NK-92 treated with Interleukin-12 subunit alpha and Interleukin-12 subunit beta, amount 100 ng/mL, for 24 hours (cell line): Measurements from ENCODE around the gene TCF20.

ENCODE experiments used
- DNase-seq: peaks from one replicate; lab custom pipeline; 2025; lab: John Stamatoyannopoulos, UW

Gene TCF20

GRCh38 chr22:42261296-42261695 lies 9.2 kb downstream of the TCF20 start:
- DNase-seq: no peak

DNA sequence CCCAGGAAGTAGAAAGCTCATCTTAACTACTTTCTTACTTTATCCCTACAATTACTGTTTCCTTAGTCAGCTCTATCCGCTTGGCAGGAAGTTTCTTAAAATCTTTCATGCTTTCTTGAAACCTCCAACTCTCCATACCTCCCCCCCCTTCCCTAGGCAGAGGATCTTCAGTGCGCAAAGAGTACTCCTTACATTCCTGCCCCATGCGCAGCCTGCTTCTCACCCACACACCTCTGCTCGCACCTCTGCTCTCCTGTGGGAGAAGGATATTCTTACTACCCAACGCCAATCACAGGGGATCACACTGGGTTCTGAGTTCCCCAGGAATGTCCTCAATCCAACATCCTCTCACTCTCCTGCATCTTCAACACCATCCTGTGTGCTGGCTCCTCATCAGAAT lies 12.3 kb downstream of the TCF20 start:
- no peak for DNase-seq

DNA sequence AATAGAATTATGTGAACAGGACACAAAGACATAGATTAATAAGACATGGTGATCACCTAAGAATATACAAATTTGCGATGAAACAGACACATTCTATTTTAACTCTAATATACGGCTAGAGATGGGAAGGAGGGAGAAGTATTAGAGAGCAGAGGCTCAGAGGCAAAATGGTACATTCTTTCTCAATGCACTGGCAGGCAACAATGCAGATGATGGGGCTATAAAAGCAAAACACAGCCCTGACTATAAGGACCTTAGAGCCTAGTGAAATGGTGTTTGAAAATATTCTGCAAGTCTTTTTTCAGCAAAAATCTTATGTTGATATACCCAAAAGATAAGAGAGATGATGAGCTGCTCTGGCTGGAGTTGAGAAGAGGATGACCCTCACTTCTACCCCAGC lies 13.1 kb downstream of the TCF20 start:
- no peak for DNase-seq

DNA sequence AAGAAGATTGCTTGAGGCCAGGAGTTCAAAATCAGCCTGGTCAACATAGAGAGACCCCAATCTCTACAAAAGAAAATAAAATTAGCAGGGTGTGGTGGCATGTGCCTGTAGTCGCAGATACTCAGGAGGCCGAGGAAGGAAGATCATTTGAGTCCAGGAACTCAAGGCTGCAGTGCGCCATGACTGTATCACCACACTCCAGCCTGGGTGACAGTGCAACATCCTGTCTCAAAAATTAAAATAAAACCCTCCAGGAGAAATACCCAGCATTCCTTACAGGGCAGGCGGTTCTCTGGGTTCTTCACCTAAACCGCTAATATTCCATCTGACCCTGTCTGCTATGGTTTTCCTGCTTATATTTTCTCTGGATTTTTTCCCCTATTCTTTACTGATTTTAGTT lies 13.5 kb downstream of the TCF20 start:
- no peak for DNase-seq

GRCh38 chr22:42256220-42256619 lies 14.2 kb downstream of the TCF20 start:
- no peak for DNase-seq

- DNase-seq: no peak
Observed at GRCh38 chr22:42249831-42250230, 20.6 kb downstream of the TCF20 start.

GRCh38 chr22:42248995-42249394 lies 21.5 kb downstream of the TCF20 start:
- no peak for DNase-seq

- DNase-seq: no peak
Observed at GRCh38 chr22:42247596-42247995, 22.9 kb downstream of the TCF20 start.

GRCh38 chr22:42243802-42244060 lies 26.7 kb downstream of the TCF20 start:
- DNase-seq: no peak

GRCh38 chr22:42236848-42237247 lies 33.6 kb downstream of the TCF20 start:
- DNase-seq: no peak

- no peak for DNase-seq
Observed at GRCh38 chr22:42236268-42236667, 34.2 kb downstream of the TCF20 start.

DNA sequence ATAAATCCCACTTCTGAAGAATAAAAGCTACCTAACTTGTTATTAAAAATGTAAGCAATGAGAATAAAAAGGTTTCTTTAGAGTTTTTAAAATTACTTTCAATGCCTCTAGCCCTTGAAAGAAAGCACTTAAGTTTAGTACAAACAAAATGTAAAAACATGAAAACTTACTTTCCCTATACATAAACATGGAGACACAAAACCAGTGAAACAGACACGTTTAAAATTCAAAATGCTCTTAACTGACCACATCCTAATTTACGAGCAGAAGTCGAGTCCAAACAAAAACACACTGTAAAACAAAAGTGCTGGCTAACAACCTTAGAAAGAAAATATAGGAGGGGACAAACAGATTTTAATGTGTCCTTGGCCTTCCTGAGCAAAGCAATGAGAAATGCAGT lies 36.6 kb downstream of the TCF20 start:
- DNase-seq: no peak

- no peak for DNase-seq
Observed at GRCh38 chr22:42231929-42232328, 38.5 kb downstream of the TCF20 start.

DNA sequence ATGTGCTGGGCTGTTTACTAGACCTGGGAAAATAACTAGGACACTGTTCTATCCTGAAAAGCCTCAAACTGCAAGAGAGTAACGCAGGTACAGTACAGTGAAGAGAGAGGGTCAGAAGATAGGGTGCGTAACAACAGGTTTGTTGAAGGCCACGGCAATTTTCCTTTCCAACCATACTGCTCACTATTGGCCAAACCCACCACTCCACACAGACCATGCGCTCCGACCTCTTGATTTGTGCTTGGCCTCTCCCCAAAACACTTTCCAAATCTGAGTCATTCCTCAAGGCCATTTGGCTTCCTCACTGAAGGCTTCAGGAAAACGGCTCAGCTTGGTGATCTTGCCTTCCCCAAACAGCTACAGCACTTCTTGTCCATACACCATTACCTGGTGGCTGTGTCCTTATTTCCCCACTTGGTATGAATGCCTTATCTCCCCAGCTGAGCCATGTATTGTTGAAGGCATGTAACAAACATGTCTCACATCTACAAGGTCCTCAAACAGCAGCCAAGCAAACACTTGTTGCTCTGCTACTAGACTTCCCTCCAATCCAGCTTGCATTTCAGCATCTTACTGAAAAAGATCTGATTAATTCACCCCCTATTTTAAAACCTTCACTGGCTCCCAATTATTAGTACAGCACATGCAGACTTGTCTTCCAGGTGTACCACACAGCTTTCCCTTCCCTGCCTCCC lies 40.9 kb downstream of the TCF20 start:
- DNase-seq: no peak

DNA sequence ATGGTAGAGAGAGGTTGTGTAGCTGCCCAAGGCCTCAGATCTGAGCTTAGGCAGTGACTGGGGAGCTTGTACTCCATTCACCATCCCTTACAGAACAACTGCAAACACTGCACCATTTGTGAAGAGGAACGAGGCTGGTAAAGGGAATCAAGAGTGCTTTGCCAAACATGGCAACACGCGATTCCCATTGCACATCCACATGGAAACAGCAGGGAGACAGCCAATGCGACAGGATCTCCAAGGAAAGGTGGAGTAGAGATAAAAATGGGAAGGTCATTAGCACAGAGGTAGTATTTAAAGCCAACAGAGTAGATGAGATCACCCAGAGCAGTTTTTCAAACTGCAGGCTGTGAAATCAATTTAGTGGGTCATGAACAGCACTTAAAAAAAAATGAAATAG lies 42.0 kb downstream of the TCF20 start:
- no peak for DNase-seq

DNA sequence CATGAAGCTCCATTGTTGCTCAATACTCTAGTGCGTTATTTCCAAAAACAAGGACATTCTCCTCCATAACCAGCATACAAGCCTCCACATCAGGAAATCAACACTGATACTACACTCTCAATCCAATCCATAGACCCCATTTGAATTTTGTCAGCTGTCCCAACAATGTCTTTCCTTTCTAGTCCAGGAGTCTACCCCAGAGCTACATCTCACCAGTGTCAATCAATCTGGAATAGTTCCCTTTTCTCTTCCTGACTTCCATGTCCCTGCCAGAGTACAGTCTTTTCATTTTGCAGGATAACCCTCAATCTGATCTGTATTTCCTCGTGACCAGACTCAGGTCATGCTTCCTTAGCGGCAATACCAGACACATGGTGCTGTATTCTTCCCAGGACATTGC lies 43.0 kb downstream of the TCF20 start:
- no peak for DNase-seq

DNA sequence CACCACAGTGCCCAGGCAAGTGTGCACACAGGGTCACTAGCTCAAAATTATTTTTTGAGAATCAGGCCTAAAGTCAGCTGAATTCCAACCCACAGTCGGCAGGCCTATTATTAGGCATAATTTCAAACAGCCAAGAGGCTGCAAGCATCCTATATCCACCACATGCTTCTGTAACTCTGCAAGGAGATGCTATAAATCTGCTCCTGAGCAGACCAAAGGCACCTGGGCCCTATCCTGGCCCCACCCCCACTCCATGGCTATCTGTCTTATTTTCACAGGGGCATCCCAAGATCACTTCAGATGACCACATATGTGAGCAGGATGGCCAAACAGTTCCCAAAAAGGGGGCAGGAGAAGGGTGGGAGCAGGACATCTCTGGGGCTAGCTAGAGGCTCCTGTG lies 44.6 kb downstream of the TCF20 start:
- no peak for DNase-seq

DNA sequence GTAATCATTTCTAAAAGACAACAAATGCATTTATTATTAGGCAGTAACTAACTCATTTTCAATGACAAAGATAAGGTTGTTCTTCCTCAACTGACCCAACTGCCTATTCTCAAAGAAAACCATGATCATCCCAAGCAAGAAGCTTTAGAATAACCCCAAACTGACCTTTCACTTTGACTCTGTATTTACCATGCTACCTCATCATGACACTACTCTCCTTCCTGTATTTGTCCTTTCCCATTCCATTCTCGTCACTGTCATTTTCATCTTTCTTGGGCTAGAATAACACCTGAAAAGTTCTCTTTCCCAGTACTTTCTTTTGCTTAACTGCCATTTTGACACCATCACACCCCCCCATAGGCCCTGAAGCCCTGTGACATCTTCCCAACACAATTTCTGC lies 48.3 kb downstream of the TCF20 start:
- no peak for DNase-seq
